Camera-type eye (tissue), 1 donor: ENCODE measurements around the gene PDGFD. TPM values are rescaled to one million over a fixed set of nuclear protein-coding genes. Genes with fewer than 3 reads are reported as not detected.

Experiments used
- total RNA-seq: library from RNA; depleted of rRNA; stranded (reverse); fragments of >200 nt; gene quantifications from one replicate; pipeline ENCODE4 v1.2.3, GENCODE V29; 2014

Gene PDGFD
- total RNA-seq, result 41.2 TPM

GRCh38 chr11:104164028-104164520 lies at the start of gene PDGFD:
Gene PDGFD (minus strand): TSS chr11:104164147.

GRCh38 chr11:104036588-104036987 lies 127.4 kb downstream of the PDGFD start, which contains the start of gene DDI1:
Gene DDI1 (plus strand): TSS chr11:104036640. CDS start chr11:104036823, 183 bp downstream.

Other genes starting within 250 kb of the PDGFD start
- gene DDI1, start 127.5 kb downstream of the PDGFD start, total RNA-seq, result not detected